ENCODE data around the gene PLAC8L1. TPM values are rescaled to one million over a fixed set of nuclear protein-coding genes. Genes with fewer than 3 reads are reported as not detected.

Gene PLAC8L1
- polyA plus RNA-seq, 1 experiment = 0.33 TPM

GRCh38 chr5:146041180-146041789 lies 64.1 kb downstream of the PLAC8L1 start:
- peak; percentile 36 for TF ChIP-seq CTCF (IDR thresholded peaks at IDR 0.05; ENCODE audit: insufficient read depth, low read depth, low read length)
- H3K27me3 ChIP-seq (ENCODE audit: control insufficient read depth, insufficient read depth, low read length) = no peaks in the 10 kb centered on the region
- ChIA-PET POLR2A (no interaction called here), CTCF (interaction anchor here (0.8 to 2.5 kb wide), 7 partner anchors 9 to 1836 kb away, joined by 3 to 11 read pairs (median 5); no protein-coding TSS in a partner anchor)
- H3K36me3 ChIP-seq (ENCODE audit: control insufficient read depth, insufficient read depth, low read length) = no peaks in the 10 kb centered on the region
- H3K4me3 ChIP-seq (ENCODE audit: low read depth, low read length) = no peak overlapping the region
- DNase-seq (ENCODE audit: low read depth) = no peak

- no peak for TF ChIP-seq CTCF (IDR thresholded peaks at IDR 0.05; ENCODE audit: insufficient read depth, low read depth, low read length)
- ChIA-PET POLR2A (no interaction called here), CTCF (interaction anchor here (0.8 to 2.5 kb wide), 6 partner anchors 9 to 77 kb away, joined by 3 to 11 read pairs (median 6); no protein-coding TSS in a partner anchor)
- DNase-seq (ENCODE audit: low read depth) = no peak
- Histone ChIP-seq H3K27me3 (ENCODE audit: control insufficient read depth, insufficient read depth, low read length) (no peaks in the 10 kb centered on the region), H3K4me3 (ENCODE audit: low read depth, low read length) (no peak overlapping the region), H3K36me3 (ENCODE audit: control insufficient read depth, insufficient read depth, low read length) (no peaks in the 10 kb centered on the region)
Measured at GRCh38 chr5:146040527-146040926, 64.8 kb downstream of the PLAC8L1 start.

- no peak overlapping the region for H3K4me3 ChIP-seq (ENCODE audit: low read depth, low read length)
- CTCF ChIA-PET = interaction anchor here (1.2 kb wide), 1 partner anchor 54 kb away, joined by 3 read pairs; no protein-coding TSS in a partner anchor
- TF ChIP-seq CTCF (IDR thresholded peaks at IDR 0.05; ENCODE audit: insufficient read depth, low read depth, low read length) = no peak
- DNase-seq (ENCODE audit: low read depth) = no peak
- H3K27me3 ChIP-seq (ENCODE audit: control insufficient read depth, insufficient read depth, low read length) = no peaks in the 10 kb centered on the region
- no peaks in the 10 kb centered on the region for H3K36me3 ChIP-seq (ENCODE audit: control insufficient read depth, insufficient read depth, low read length)
- POLR2A ChIA-PET = no interaction called here
Measured at GRCh38 chr5:146039420-146039819, 66.0 kb downstream of the PLAC8L1 start.

- TF ChIP-seq CTCF (IDR thresholded peaks at IDR 0.05; ENCODE audit: insufficient read depth, low read depth, low read length) = no peak
Measured at GRCh38 chr5:146034605-146035004, 70.8 kb downstream of the PLAC8L1 start.

More at GRCh38 chr5:146034605-146035004, 70.8 kb downstream of the PLAC8L1 start:
- no peak for DNase-seq (ENCODE audit: low read depth)
- CTCF ChIA-PET = no interaction called here
- Histone ChIP-seq H3K4me3 (ENCODE audit: low read depth, low read length) (no peak overlapping the region), H3K27me3 (ENCODE audit: control insufficient read depth, insufficient read depth, low read length) (no peaks in the 10 kb centered on the region; the same call in 1 of the 2 replicates), H3K36me3 (ENCODE audit: control insufficient read depth, insufficient read depth, low read length) (no peaks in the 10 kb centered on the region)
- POLR2A ChIA-PET = no interaction called here

Small RNAs within 50 kb of the gene (small RNA-seq; reads per million reads assigned to genes)
- gene AC091959.1 (ENCODE audit: insufficient read length, low read depth, low replicate concordance) = not detected

Other genes starting within 250 kb of the PLAC8L1 start
- gene GRXCR2, start 232.6 kb downstream of the PLAC8L1 start, polyA plus RNA-seq (2011; rRNA removed) = not detected in 2 replicates
- gene SH3RF2, start 169.0 kb downstream of the PLAC8L1 start, polyA plus RNA-seq (2011; rRNA removed) = 0.33 and 0.45 TPM in 2 replicates
- gene LARS1, start 77.1 kb upstream of the PLAC8L1 start, polyA plus RNA-seq (2011; rRNA removed) = 8.5 and 24.6 TPM in 2 replicates
- gene RBM27, start 98.0 kb upstream of the PLAC8L1 start, polyA plus RNA-seq (2011; rRNA removed) = 13.7 and 19.0 TPM in 2 replicates
- 0.04 TPM in 1 of 2 replicates, not detected in the other for gene POU4F3, start 233.3 kb upstream of the PLAC8L1 start, polyA plus RNA-seq (2011; rRNA removed)

All from BJ (cell line).